ENCODE data around the gene MICAL2.

MICAL2 gene

DNA sequence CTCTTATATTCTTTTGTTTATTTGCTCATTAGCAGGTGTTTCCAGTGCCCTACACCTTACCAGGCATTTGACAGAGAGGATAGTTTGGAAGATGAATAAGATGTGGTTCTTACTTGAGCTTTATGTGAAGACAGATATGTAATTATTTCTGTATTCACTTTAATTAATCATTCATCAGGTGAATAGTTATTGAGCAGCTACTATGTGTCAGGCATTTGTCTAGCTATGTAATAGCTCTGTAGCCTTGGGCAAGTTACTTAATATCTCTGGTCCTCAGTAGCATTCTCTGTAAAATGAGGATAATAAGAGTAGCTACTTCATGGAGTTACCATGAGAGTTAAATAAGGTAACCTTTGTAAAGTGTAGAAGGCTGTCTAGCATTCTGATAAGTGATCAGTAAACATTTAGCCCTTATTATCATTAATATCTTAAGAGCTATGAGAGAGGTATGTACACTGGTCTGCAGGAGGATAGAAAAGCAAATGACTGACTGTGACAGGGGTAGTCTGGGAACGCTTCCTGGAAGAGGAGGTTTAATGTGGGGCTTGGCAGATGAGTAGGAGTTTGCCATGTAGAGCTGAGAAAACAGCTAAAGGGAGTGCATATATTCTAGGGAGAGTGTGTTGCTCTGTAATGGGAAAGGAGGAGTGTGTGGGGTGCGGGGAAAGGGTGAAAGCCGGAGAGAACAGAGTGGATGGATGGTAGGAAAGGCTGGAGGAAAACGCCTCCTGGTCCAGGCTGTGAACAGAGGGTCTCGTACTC, 56.1 kb downstream of the MICAL2 start:
- in situ Hi-C loops (cut with MboI; ENCODE audit: low sequenced_read_pairs): no loop called here

DNA sequence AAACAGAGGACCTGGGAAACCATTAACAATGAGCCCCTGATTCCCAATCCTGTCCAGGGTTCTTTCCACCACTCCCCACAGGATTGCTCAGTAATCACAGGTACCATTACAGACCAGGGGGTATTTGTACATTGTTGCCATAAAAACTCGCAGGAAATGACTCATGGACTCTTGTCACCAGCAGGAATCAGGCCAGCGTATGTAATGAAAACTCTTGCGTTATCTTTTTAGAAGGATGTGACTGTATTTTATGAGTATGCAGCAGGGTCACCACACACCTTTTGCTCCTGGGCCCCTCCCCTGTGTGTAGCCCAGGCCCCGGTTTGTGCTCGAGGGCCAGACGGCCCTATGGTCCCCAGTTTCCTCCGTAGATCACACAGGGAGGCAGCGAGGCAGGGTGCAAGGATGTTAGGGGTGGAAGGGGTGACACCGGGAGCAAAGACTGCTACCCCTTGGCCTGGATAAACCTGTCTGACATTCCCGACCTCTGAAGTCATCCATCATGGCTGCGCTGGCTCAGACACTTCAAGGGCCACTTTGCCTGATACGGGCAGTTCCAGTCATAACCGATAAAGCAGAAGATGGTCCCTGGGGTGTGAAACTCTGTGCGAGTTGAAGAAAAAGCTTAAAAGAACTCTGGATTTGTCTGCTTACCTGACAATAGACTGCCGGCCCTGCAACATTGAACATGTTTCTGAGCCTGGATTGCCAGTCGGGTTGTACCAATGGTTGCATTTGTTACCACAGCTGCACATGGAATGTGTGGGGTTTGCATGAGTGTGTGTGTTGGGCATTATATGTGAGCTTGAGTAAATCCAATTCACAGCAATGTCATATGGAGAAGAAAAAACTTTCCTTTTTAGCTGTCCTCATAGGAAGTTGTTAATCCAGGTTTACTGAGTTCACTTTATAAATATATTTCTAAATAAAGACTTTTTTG, 56.9 kb downstream of the MICAL2 start:
- in situ Hi-C loops (cut with MboI; ENCODE audit: low sequenced_read_pairs): no loop called here

DNA sequence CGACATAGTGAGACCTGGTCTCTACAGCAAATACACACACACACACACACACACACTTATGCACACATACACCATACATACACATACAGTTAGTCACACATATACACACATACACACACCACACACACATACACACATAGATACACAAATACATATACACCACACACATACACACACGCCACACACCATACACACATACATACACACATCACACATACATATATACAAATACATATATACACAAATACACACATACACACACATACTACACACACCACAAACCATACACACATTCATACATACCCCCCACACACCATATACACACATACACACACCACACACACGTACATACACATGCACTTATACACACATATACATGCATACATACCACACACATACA, 57.7 kb downstream of the MICAL2 start:
- in situ Hi-C loops (cut with MboI; ENCODE audit: low sequenced_read_pairs): no loop called here

DNA sequence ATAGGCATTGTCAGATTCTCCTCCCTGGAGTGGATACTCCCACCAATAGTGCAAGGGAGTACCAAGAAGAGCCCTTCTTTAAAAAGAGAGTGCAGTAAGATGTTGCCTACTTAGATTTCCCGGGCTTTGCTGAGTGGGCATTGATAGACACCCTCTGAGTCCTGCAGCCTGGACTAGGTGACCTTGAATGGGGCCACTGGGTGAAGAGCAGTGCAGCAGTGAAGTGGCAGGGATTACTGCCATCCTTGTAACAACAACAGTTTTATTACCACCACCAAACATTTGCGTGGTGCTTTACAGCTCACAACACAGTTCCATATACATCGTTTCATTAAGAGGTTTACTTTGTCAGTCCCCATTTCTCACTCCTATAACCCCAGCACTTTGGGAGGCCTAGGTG, 59.4 kb downstream of the MICAL2 start:
- in situ Hi-C loops (cut with MboI; ENCODE audit: low sequenced_read_pairs): no loop called here

DNA sequence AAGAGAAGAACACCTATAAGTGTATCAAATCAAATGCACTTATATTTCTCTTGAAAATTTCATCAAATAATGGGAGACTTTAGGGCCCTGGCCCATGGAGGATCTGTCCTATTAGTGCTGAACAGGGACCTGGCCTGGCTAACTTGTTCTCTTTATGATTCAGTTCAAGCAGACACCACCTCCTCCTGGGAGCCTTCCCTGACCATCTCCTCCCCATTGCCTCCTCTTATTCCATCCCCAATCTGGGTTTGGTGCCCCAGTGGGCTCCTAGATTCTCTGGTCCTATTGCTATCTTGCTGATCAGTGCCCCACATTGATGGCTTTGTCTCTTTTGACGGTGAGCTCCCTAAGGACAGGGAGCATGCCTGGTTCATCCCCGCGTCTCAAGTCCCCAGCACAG, 60.1 kb downstream of the MICAL2 start:
- in situ Hi-C loops (cut with MboI; ENCODE audit: low sequenced_read_pairs): no loop called here

DNA sequence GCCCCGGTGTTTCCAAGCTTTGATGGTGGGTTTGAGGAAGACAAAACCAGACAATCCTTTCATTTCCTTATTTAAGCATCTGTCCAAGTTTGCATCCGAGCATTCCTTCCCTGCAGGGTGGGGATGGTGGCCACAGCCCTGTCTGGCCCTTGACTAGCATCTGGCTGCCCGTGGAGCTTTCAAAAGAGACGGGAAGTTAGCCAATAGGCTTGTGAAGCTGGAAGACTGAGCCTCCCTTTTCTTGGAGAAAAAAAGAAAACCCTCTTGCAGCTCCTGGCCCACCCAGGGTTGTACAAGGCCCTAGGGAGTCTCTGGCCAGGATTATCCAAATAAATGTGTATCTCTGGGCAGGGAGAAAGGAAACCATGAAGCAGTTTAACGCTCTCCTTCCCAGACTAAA, 60.6 kb downstream of the MICAL2 start:
- in situ Hi-C loops (cut with MboI; ENCODE audit: low sequenced_read_pairs): no loop called here

DNA sequence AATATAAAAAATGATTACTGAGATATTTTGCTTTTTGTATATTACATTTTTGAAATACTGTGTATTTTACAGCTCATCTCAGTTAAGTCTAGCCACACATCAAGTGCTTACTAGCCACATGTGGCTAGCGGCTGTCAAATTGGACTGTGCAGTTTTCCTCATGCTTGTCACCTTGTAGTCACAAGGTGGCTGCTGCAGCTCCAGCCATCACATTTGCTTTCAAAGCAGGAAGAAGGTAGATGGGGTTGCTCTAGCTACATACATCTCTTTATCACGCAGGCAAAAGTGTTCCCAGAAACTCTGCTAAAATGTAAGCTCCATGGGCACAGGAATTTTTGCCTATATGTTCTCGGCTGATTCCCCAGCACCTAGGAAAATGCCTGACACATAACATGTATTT, 61.5 kb downstream of the MICAL2 start:
- in situ Hi-C loops (cut with MboI; ENCODE audit: low sequenced_read_pairs): no loop called here

DNA sequence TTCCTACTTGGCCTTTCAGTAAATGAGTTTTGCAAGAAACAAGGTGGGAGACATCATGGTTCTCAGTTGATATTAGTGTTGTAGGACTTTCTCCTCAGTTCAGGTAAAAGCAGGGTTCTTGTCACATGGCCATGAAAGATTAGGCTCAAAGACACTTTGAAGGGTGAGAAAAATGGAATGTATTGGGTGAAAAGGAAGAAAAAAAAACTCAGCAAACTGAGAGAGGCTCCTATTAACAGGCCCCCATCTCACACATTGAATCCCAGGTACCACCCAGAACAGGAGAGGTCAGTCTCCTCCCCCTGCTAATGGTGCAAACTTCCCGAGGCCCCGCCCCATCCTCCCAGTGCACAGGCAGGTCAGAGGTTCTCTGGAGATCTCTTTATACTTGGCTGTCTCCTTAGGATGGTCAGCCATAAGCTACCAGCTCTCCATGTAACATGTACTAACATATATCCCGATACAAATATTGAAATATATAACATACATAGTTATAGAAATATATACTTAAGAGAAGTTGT, 62.2 kb downstream of the MICAL2 start:
- in situ Hi-C loops (cut with MboI; ENCODE audit: low sequenced_read_pairs): no loop called here

DNA sequence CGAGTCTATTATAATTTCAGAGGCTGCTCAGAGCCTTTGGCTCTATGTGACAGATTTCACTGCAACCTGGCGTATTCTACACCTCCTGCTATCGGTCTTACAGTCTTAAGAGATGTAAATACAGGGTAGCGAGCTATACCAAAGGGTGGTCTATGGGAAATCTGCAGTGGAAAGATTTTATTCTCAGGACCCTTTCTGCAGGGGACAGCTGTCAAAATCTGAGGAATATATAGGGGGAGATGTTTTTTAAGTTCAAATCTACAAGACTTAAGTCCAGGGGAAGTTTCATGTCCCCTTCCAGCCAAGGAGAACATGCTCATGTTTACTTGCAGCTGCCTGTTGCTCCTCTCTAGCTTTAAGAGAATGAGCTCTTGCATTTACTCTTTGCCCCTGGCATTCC, 62.7 kb downstream of the MICAL2 start:
- in situ Hi-C loops (cut with MboI; ENCODE audit: low sequenced_read_pairs): no loop called here

DNA sequence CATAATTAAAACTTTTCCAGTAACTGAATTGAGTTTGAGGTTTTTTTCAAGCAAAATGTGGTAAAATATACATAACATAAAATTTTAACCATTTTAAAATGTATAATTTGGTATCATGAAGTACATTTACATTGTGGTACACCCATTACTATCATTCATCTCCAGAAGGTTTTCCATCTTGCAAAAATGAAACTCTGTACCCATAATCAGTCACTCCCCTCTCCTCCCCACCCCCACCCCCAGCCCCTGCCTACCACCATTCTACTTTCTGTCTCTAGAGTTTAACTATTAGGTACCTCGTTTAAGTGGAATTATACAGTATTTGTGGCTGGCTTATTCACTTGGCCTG, 63.7 kb downstream of the MICAL2 start:
- in situ Hi-C loops (cut with MboI; ENCODE audit: low sequenced_read_pairs): no loop called here

DNA sequence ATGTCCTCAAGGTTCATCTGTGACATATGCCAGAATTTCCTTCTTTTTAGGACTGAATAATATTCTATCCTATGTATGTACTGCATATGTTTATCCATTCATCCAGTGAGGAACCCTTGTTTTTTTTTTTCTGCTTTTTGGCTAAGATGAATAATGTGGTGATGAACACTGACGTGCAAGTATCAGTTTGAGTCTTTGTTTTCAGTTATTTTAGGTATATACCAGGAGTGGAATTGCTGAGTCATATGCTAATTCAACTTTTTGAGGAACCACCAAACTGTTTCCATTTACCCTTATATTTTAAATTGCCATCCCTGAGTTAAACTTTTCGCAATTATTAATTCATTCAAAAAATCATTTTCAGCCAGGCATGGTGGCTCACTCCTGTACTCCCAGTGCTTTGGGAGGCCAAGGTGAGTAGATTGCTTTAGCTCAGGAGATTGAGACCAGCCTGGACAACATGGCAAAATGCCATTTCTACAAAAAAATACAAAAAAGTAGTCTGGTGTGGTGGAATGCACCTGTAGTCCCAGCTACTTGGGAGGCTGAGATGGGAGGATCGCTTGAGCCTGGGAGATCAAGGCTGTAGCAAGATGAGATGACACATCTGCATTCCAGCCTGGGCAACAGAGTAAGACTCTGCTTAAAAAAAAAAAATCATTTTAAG, 64.2 kb downstream of the MICAL2 start:
- in situ Hi-C loops (cut with MboI; ENCODE audit: low sequenced_read_pairs): no loop called here

DNA sequence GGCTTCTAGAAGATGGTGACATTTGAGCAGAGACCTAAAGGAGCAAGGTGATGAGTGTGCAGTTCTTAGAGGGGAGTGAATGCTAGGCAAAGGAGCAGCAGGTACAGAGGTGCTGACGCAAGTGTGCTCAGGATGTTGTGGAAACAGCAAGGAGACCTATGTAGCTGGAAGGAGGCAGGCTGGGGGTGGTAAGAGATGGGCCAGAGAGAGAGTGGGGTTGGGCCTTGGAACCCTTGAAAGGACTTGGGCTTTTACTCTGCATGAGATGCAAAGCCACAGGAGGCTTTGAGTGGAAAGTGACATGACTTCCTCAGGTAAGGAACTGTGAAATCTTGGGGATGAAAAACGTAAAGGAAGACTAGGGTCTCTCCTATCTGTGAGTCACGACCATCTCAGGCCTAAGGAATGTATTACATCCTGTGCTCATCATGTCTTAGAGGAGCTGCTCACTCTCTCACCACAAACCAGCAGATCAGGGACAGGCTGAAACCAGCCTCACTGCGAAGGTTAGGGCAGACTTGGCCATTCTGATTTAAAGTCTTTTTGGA, 65.4 kb downstream of the MICAL2 start:
- in situ Hi-C loops (cut with MboI; ENCODE audit: low sequenced_read_pairs): no loop called here

DNA sequence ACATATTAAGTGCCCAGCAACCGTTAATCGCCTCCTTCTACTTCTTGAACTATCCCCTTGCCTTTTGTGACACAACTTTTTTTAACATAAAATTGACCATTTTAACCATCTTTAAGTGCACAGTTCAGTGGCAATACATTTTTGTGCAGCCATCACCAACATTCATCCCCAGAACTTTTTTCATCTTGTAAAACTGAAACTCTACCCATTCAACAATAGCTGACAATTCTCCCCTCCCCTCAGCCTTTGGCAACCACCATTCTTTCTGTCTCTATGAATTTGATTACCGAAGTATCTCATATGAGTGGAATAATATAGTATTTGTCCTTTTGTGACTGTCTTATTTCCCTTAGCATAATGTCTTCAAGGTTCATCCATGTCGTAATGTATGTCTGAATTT, 66.0 kb downstream of the MICAL2 start:
- in situ Hi-C loops (cut with MboI; ENCODE audit: low sequenced_read_pairs): no loop called here

DNA sequence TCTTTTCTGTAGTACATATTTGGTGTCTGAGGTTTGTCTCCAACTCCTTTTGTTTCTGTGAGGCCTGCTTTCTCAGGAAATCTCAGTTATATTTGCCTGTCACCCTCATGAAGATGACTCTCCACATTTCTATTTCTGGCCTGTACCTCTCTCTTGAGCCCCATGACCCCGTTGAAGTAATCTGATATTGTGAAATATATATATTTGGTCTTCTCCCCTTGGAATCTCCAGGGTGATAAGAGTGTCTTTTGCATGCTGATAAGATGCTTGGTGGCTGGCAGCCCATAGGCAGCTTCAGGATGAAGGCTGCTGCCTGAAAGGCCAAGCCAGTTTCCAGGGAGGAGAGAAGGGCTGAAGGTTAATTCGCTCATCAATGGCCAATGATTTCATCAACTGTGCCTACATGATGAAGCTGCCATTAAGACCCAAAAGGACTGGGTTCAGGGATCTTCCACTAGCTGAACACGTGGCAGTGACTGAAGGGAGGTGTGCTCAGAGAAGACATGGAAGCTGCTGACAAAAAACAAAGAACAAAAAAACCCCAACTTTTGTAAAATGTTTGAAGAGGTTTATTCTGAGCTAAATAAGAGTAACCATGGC, 67.4 kb downstream of the MICAL2 start:
- in situ Hi-C loops (cut with MboI; ENCODE audit: low sequenced_read_pairs): no loop called here

DNA sequence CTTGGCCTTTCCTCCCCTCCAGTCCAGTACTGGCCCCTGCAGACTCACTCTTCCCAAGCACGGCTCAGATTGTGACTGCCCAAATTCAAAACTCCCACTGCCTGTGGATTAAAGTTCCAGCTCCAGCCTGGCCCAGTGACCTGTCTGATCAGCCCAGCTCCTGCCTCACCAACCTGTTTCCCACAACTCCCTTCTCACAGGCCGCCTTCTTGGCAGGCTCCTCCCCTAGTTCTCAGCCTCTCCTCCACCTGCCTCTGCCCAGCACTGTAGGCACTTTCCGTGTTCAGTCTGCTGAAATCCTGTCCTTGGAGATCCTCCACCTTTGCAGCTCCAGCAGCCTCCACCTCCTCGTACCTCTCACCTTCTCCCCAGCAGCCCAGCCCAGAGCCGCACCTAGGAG, 68.6 kb downstream of the MICAL2 start:
- in situ Hi-C loops (cut with MboI; ENCODE audit: low sequenced_read_pairs): no loop called here

DNA sequence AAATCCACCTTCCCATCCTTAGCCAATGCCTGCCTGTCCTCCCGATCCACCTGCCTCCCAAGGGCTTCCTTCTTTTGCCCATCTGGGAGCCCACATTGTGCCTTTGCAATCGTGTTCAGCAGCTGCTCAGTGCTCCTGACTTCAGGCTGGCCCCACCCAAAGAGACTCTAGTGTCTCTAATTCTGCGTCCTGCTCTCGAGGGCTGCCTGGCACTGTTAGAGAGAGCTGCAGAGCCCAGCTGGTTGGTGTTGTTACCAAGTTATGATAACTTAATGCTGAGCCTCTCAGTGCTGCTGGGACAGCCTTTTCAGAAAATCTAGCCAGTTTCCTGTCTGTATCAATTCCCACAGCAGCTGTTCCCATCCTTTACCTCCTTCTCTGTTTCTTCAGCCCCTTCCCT, 69.1 kb downstream of the MICAL2 start:
- in situ Hi-C loops (cut with MboI; ENCODE audit: low sequenced_read_pairs): no loop called here

DNA sequence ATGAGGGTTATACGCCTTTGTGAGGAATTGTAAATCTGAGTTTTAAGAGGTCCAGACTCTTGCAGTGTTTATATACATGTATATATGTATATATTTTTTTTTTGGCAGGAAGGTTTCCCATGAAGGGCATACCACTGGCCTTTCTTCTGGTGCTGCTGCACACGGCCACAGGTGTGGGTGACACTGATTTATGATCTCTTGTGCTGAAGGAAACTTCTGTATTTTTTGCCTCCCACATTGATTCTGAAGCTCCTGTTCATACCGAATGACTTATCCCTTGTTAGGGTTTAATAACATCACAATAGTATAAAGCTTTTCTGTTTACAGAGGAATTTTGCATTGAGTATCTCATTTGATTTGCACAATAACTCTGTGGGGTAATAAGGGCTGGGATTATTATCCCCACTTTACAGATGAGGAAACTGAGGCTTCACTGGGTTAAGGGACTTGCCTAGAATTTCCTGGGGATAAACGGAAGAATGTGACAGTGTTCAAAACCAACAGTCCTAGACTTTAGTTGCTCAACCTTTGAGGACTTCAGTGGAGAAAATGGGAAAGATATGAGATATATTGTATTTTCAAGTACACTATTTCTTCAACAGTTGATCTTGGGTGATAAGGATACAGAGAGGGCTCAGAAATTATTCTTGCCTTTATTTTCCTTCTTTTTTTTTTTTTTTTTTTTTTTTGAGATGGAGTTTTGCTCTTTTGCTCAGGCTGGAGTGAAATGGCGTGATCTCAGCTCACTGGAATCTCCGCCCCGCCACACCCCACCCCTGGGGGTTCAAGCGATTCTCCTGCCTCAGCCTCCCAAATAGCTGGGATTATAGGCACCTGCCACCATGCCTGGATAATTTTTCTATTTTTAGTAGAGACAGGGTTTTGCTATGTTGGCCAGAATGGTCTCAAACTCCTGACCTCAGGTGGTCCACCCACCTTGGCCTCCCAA, 70.1 kb downstream of the MICAL2 start:
- in situ Hi-C loops (cut with MboI; ENCODE audit: low sequenced_read_pairs): no loop called here

DNA sequence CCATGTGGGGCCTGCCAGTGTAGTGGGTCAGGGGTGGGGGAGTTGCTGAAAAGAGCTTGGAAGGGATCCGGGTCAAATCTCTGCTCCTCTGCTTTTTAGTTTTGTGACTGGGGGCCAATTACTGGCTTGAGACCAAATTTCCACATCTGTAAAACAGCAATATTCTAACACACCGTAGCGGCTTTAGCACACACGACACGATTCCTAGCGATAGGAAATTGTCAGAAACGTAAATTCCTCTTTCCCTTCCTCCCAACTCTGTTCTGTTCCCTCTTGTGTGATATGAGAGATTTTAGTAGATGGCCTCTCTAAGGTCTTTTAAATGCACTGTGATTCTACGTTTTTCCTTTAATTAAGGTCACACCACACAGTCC, 71.9 kb downstream of the MICAL2 start:
- in situ Hi-C loops (cut with MboI; ENCODE audit: low sequenced_read_pairs): no loop called here

DNA sequence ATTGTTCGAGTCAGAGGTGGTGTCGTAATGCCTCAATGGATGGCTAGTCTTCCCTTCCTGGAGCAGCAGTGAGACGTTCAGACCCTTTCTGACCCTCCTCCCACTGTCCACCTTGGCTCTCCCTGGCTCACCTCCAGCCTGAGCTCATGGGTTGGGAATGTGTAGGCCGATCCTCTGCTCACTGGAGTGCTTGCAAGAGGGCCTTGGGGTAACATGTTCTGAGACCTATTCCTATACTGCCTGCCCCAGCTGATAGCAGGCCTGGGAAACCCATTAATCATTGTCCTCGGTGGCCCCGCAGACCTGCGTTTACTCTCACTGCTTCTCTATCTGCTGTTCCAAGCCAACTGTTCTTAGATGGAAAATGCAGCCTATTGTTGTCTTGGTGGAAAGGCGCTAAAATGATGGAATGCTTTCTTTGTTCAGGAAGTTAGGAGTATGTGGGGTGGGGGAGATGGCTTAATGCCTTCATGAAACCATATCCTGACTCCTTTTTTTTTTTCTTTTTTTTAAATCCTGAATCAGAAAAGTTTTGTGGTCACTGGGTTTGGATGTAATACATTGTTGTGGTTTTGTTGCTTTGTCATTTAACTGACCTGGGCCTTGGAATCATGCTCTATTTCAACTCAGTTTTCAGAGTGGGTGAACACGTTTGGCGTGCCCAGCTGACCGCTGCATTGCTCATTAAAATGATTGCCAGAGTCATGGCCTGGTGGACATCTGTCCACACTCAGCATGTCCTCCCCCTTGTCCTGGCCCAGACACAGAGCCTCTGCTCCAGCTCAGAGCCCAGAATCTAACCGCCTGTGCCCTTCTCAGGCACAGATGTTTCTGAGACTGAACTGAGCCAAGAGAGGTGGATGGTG, 72.5 kb downstream of the MICAL2 start:
- in situ Hi-C loops (cut with MboI; ENCODE audit: low sequenced_read_pairs): no loop called here

Data from hTERT RPE-1 (cell line).